GM21526 (cell line): ENCODE data around the gene POLR1C.
"Not testable (repeated sequence)": the region's sequence is repeated elsewhere in the genome, so short reads cannot be mapped to it uniquely, and the experiment has no call there.

ENCODE experiments used
- ATAC-seq: cut with Tn5 transposase; IDR thresholded peaks from one replicate; pipeline ENCODE4 v1.9.1; 2021; ENCODE audit warnings: moderate library complexity; ENCODE audit not compliant: unreplicated experiment, low FRiP score

The POLR1C gene

DNA sequence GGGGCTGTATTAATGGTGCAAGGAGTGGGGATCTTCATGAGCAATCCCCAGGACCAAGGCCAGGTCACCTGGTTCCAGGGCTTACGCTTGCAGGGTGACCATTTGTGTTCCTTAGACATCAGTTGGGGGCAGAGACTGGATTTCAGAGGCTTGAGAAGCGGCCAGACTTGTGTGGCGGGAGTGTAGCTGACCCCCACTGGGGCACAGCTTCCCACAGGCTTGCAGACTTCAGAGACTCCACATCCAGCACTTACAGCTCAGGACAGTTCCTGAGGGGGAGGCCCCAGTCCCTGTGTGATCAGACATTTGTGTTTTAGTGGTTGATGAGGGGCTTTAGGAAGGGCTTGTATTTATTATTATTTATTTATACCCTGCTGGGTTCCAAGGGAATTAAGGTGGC, 24.2 kb upstream of the POLR1C start:
- ATAC-seq, result no peak

DNA sequence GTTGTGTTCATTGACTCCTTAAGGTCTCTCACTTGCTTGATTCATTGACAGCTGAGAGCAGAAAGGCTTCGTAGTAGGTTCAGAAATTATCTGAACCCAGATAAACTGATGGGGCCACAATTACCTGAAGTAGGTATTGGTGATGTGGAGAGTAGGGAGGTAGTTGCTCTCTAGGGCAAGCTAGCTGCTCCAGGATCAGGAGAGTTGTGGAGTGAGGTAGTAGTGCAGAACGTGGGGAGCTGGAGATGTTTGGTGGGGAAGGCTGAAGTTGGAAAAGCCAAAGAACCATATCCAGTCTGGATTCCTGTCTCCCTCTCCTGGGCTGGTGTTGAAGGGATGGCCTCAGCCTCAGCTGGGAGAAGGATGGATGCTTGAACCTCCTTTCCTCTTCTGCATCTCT, 23.7 kb upstream of the POLR1C start:
- ATAC-seq, result no peak

DNA sequence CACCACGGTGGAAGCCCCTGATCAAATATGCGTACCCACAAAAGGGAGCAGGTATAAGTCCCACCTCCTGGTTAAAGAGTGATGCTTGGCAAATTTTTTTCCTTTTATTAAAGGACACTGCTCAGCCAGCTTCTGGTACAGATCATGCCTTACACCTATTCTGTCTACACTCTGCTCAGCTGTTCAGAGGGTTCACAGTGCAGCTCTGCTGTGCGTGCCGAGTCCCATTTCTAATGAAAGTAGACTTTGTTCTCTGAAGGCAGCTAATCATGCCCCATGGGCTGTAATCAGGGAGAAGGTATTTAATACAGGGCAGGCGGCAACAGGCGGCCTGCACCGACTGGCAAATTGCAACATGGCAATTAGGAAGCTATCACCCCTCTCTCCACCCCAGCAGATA, 23.1 kb upstream of the POLR1C start:
- no peak for ATAC-seq

DNA sequence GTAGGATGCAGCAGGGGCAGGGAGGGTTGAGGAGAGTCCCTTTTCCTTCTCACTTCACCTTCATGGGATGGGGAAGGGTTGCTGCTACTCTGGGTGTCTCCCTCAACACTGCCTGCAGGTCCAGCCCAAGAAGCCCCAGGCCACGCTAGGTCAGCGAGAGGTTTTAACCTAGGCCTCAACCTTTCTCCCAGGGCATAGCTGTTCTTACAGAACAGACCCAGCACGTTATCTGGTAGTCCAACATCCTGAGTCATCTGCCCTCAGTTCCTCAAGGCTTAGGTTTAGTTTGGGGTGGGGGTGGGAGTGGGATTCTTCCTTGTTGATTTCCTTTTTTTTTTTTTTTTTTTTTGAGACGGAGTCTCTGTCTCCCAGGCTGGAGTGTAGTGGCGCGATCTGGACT, 22.6 kb upstream of the POLR1C start:
- ATAC-seq, result no peak

DNA sequence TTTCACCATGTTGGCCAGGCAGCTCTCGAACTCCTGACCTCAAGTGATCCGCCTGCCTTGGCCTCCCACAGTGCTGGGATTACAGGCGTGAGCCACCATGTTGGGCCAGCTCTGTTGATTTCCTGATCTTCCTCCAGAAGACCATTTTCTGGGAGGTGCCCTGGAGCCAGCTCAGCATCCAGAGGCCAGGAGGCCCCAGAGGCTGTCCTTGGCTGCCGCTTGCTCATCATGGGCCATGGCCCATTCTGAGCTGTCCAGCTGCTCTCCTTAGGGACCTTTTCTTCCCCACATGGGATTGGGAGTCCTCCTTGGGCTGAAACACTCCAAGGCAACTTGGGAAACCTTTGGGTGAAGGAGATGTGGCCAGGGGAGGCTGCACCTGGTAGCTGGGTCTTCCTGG, 22.1 kb upstream of the POLR1C start:
- ATAC-seq, result no peak

DNA sequence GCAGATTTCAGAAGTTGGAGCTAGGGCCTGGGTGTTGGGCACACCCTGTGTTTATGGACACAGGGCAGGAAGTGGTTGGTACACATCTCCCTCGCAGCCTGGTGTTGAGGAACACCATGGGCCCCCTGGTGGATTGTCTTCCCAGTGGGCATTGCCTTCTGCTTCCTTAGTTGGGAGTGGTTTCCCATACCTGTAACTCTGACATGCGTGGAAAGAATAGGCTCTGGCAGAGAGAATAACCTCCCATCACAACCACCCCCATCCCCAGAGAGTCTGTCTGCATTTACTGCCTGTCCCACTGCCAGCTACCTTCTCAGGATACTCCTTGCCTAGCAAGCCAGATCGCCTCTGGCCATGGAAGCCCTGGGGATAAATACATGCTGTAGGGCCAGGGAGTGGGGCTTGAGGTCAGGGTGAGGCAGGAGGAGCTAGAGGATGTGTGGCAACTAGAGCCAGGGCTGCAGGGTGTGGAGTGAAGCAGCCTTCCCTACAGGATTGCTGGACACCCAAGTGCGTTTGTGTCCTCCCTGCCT, 21.4 kb upstream of the POLR1C start:
- ATAC-seq, result no peak

DNA sequence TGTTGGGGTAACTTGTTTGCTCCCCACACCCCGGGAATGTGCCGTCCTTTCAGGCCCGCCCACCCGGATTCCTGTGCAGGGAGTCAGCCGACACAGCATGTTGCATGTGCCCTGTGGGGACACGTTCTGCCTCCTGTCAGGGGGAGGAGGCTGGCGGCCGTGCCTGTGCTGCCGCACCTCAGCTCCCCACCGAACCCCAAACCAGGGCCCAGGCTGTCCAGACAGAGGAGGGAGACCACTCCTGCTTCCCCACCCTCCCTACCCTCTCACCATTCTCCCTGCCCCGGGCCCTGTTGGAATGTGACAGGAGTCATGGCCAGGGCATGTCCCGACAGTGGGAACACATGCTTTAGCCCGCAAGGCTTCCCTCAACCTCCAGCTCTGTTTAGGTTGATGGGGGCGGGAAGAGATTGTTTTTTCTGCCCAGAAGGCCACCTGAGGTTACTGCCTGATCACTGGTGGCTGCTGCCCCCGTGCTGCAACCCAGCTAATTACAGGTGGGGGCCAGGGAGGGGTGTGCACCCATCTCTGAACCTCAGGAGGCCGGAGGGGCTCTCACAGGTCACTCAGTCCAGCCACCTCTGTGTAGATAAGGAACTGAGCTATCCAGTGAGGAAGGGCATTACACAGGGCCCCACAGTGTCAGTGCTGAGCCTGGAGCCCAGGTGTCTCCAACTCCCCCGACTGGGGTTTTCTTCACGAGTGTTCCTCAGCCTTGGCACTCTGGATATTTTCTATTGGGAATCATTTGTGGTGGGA, 20.3 kb upstream of the POLR1C start:
- ATAC-seq, result no peak

DNA sequence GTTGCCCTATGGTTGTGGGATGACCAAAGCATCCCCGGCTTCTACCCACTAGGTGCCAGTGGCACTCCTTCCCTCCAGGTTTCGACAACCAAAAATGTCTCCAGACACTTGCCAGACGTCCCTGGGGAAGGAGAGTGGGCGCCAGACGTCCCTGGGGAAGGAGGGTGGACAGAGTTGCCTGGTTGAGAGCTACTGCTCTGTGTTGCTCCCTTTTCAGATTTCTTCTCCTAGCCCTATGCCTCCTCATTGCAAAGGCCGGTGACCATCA, 19.8 kb upstream of the POLR1C start:
- ATAC-seq, result no peak

DNA sequence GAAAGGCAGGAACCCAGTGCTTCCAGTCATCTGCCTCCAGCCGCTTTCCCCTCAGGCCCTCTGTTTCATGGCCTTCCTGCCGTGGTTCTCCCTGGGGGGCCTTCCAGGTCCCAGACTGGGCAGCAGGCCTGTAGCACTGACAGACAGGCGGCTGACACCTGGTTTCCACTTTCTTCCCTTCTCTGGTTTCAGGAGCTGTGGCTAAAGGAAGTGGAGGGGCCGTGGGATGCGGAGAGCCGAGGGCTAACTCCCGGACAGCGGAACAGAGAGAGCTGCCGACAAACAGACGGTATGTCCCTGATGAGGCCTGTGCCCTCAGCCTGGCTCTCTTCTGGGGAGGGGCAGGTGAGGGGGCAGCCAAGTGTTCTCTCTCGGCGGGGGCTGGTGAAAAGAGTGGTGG, 19.2 kb upstream of the POLR1C start:
- no peak for ATAC-seq

DNA sequence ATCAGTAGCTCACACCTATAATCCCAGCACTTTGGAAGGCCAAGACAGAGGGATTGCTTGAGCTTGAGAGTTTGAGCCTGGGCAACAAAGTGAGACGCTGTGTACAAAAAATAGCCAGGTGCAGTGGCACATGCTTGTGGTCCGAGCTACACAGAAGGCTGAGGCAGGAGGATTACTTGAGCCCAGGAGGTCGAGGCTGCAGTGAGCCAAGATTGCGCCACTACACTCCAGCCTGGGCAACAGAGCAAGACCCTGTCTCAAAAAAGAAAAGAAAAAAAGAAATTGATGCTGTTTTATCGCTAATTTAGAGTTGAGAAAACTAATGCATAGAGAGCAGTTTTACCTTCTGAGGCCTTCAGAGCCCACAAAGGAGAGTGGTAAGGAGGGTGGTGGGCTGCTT, 18.6 kb upstream of the POLR1C start:
- not testable (repeated sequence) for ATAC-seq

DNA sequence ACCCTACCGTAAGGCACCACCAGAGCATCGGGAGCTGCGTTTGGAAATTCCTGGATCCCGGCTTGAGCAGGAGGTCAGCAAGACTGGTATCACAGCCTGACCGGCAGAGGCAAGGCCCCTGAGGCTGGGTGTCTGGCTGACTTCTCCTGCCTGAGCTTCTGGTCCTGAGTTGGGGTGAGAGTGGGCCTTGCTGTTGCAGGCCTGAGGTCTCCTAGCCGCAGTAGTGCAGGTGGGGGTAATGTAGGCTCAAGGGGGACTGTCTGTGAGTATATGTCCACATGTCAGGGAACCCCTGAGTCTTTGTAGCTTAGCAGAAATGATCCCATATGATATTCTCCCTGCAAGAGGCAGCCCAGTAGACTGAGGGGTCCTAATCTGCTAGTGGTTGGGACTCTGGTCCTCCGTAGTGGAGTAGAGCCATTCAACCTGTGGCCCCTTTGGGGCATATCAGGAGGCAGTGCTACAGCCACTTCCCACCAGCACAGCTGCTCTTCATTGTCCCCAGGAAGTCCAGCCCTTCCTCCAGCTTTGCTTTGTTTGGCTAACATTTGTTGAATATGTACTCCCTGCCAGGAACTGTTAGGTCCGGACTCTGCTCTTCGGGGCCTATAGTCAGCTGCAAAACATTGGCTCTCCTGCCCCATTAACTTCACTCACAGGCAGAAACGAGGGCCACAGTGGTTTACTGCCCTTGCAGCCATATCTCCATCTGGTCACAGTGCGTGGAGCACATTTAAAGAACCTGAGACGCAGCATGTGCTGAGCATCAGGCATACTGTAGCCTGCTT, 17.7 kb upstream of the POLR1C start:
- no peak for ATAC-seq

DNA sequence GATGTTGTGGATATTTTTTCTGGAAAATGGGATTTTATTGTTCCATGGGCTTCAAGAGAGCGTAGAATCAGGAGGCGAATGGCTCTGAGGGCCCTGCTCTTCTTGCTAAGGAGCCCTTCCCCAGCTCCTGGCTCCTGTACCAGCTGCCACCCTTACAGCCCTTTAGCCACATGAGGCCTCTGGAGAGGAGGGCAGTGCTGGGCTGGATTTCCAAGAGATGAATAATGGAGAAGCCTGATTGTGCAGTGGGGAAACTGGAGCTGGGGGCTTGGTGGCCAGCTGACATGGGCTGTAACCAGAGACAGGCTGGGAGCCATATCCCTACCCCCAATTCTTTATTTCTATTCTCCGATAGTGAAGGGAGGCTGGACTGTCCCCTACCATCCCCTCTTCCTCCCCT, 16.0 kb upstream of the POLR1C start:
- ATAC-seq, result no peak

DNA sequence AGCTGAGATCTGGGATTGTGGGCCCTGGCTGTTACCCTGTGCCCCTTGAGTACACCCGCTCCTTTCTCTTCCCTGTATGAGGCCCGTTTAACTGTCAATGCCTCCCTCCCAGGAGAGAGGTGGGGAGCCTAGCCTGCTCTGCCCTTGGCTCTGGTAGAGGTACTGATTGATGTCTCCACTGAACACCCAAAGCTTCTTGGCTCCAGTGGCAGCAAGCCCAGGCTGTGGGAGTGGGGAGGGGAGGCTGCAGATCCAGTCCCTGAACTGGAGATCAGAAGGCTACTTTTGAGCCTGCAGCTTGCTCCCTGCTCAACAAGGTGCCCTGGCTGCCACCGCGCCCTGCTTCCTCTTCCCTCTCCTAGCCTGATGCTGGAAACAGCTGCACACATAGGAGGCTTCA, 14.2 kb upstream of the POLR1C start:
- ATAC-seq, result no peak

DNA sequence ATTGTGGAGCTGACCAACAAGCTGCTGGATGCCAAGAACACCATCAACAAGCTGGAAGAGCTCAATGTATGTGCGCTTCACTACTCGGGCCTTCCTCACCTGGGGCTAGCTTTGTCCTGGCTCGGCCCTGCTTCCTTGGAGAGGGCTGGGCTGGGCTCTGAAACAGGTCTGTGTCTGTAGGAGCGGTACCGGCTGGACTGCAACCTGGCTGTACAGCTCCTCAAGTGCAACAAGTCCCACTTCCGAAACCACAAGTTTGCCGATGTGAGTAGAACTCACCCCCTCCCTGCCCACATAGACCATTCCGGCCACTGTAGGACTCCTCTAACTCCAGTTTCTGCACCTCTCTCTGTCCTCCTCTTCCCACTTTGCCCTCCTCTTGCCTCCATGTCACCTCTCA, 13.4 kb upstream of the POLR1C start:
- no peak for ATAC-seq

DNA sequence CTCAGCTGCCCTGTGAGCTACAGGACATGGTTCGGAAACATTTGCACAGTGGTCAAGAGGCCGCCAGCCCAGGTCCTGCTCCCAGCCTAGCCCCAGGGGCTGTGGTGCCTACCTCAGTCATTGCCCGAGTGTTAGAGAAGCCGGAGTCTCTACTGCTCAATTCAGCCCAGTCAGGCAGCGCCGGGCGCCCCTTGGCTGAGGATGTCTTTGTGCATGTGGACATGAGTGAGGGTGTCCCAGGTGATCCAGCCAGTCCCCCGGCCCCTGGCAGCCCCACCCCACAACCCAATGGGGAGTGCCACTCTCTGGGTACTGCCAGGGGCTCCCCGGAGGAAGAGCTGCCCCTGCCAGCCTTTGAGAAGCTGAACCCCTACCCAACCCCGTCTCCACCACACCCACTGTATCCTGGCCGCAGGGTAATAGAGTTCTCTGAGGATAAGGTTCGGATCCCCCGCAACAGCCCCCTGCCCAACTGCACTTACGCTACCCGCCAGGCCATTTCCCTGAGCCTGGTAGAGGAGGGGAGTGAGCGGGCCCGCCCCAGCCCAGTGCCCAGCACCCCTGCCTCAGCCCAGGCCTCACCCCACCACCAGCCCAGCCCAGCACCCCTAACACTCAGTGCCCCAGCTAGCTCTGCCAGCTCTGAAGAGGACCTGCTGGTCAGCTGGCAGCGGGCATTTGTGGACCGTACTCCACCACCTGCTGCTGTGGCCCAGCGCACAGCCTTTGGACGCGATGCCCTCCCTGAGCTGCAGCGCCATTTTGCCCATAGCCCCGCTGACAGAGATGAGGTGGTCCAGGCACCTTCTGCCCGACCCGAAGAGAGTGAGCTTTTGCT, 11.9 kb upstream of the POLR1C start:
- ATAC-seq, result no peak

DNA sequence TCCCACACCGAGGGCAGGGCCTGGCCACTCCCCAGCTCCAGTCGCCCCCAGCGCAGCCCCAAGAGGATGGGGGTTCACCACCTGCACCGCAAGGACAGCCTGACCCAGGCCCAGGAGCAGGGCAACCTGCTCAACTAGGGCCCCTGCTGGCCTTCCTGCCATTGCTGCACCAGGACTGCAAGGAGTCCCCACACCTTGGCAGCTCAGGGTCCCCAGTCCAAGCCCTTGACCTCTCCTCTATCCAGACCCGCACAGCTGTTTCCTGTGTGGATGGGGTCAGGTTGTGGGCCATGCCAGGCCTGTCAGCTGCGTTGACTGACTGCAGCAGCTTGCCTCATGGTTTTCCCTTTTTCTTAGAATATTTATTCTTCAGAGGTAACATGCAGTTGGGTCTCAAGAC, 11.2 kb upstream of the POLR1C start:
- ATAC-seq, result no peak

DNA sequence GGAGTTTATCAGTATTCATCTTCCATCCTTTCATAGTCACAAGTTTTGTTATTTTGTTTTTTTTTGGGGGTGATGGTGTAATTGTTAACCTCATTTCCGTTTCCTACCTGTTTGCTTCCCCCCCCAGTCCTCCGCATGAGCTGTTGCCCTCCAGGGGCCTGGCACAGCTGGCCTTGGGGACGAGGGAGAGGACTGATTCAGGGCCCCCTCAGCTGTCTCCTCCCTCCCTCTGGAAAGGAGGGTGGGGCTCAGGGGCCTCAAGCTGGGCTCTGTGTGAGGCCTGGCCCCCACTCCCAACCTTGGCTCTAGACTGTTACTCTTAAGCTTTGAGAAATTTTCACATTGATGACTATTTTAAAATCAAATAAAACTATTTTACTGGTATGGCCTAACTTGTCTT, 10.7 kb upstream of the POLR1C start:
- ATAC-seq, result no peak

DNA sequence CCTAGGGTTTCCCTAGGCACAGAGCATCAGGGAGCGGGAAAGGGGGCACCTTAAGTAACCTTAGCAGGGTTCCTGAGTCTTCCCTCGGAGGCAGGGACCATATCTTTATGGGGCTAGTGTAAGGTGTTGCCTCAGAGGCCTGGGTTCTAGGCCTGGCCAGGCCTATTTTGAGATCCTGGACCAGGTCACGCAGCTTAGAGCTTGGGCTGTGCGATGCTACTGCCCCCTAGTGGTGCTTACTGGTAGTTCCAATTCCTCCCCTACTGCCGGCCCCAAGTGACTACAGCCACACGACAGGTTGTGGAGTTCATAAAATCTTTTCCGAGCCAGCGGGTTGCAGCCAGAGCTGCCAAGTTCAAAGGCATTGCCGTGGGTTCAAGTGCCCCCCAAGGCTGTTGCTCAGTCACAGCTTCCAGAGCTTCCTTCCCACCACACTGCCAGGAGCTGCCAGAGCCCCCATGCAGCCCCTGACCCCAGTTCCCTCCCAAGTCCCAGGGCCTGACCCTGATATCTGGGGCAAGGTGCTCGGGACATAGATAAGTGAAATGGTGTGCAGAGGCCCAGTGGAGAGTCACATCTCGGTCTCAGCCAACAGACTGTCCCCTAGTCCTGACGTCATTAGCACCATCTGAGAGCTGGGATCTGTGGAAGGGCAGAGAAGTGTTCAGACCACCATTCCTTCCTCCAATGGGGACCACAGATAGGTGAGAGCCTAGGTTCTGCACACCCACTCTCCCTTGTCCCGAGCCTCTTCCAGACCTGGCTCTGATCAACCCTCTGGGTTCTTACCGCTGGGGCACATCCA, 10.0 kb upstream of the POLR1C start:
- ATAC-seq, result no peak

DNA sequence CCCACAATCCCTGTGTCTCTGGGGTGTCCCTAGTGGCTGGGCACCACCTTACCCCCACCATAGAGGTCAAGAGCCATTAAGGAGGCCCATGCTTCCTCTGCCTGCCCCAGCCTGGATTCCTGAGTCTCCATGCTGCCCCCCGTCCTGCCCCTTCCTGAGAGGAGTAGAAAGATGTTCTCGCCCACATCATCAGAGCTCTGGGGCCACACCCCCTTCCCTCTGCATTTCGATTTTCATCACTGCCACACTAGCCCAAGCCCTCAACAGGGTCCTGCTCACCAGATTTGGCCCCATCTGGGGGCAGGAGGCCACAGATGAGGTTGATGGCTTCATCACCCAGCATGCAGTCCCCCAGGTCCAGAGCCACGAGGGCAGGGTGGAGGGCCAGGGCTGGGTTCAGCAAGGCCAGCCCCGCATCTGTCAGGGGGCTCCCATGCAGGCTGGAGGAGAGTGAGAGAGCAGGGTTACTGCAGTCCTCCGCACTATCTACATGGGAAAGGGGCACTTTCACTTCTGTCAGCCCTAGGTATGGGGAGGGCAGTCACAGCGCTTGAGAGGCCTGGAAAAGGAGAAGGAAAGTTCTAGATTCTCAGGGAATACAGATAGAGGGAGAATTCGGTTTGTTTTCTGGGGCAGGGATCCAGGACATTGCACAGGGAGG, 8.3 kb upstream of the POLR1C start:
- ATAC-seq, result no peak
